Hepatocyte (in vitro differentiated cells): ENCODE measurements around the gene ENDOD1. TPM values are rescaled to one million over a fixed set of nuclear protein-coding genes. Genes with fewer than 3 reads are reported as not detected.

Source experiments
- DNase-seq: peaks from one replicate; pipeline ENCODE4 v3.0.0-alpha.2; 2016; ENCODE audit warnings: low spot score
- H2AFZ ChIP-seq: fragments of 200-600 bp; sonication (generic); 2 replicates; pipeline ENCODE4 v1.6.0; 2016; ENCODE audit warnings: antibody characterized with exemption, mild to moderate bottlenecking
- H3K27ac ChIP-seq: fragments of 200-600 bp; sonication (generic); 2 replicates; pipeline ENCODE4 v1.5.1; 2016; ENCODE audit warnings: mild to moderate bottlenecking
- H3K27me3 ChIP-seq: fragments of 200-600 bp; sonication (generic); 2 replicates; pipeline ENCODE4 v1.6.1; 2016
- H3K36me3 ChIP-seq: fragments of 200-600 bp; sonication (generic); replicated peaks from 2 replicates; pipeline ENCODE4 v1.5.1; 2016; ENCODE audit warnings: low read depth; ENCODE audit not compliant: insufficient read depth
- H3K4me1 ChIP-seq: fragments of 200-600 bp; sonication (generic); 2 replicates; pipeline ENCODE4 v1.5.1; 2016; ENCODE audit warnings: mild to moderate bottlenecking, moderate library complexity; ENCODE audit not compliant: insufficient read depth
- H3K4me2 ChIP-seq: fragments of 200-600 bp; sonication (generic); 2 replicates; pipeline ENCODE4 v1.6.0; 2016
- H3K4me3 ChIP-seq: fragments of 200-600 bp; sonication (generic); 2 replicates; pipeline ENCODE4 v1.5.1; 2016; ENCODE audit warnings: mild to moderate bottlenecking
- H3K79me2 ChIP-seq: fragments of 200-600 bp; sonication (generic); 2 replicates; pipeline ENCODE4 v1.6.0; 2017; ENCODE audit warnings: mild to moderate bottlenecking
- H3K9me2 ChIP-seq: fragments of 200-600 bp; sonication (generic); replicated peaks from 2 replicates; pipeline ENCODE4 v1.6.0; 2017; ENCODE audit warnings: mild to moderate bottlenecking; ENCODE audit not compliant: insufficient read depth
- H3K9me3 ChIP-seq: fragments of 200-600 bp; sonication (generic); 2 replicates; pipeline ENCODE4 v1.5.1; 2016; ENCODE audit warnings: low read depth, mild to moderate bottlenecking
- H4K20me1 ChIP-seq: fragments of 200-600 bp; sonication (generic); 2 replicates; pipeline ENCODE4 v1.6.0; 2016; ENCODE audit warnings: mild to moderate bottlenecking; ENCODE audit not compliant: insufficient read depth, poor library complexity, severe bottlenecking
- EZH2 ChIP-seq: fragments of 200-600 bp; sonication (generic); IDR thresholded peaks from 2 replicates; pipeline ENCODE4 v1.6.1; 2016; ENCODE audit warnings: antibody characterized with exemption, mild to moderate bottlenecking, borderline replicate concordance
- EZH2phosphoT487 ChIP-seq: fragments of 200-600 bp; sonication (generic); IDR thresholded peaks from one replicate; pipeline ENCODE4 v1.6.1; 2018; ENCODE audit warnings: antibody characterized with exemption, mild to moderate bottlenecking, low read depth, moderate library complexity; ENCODE audit not compliant: unreplicated experiment, severe bottlenecking
- WGBS: methylation state at CpG from one replicate; pipeline ENCODE4 v1.1.6; 2016; ENCODE audit warnings: low lambda C conversion rate; ENCODE audit errors: missing lambda C conversion rate; 5-methylcytosine and 5-hydroxymethylcytosine counted together
- polyA plus RNA-seq: library from polyadenylated mRNA; unstranded; fragments of >200 nt; fragmentation: Nextera tagmentation; extraction: Ambion mirVana; gene quantifications from 2 replicates; pipeline ENCODE4 v1.2.1, GENCODE V29; 2016
- total RNA-seq: library from RNA; depleted of rRNA; stranded (reverse); fragments of >200 nt; gene quantifications from 2 replicates; pipeline ENCODE4 v1.2.3, GENCODE V29; 2014
- TF ChIP-seq, protein P1 (sequence below): fragments of 200-600 bp; sonication (generic); IDR thresholded peaks from 2 replicates; pipeline ENCODE4 v1.5.1; 2016; ENCODE audit warnings: antibody characterized with exemption, mild to moderate bottlenecking; ENCODE audit not compliant: poor library complexity

The ENDOD1 gene
- total and polyA plus RNA-seq, 2 experiments from 2014 or later = 10.4 to 26.6 TPM

DNA sequence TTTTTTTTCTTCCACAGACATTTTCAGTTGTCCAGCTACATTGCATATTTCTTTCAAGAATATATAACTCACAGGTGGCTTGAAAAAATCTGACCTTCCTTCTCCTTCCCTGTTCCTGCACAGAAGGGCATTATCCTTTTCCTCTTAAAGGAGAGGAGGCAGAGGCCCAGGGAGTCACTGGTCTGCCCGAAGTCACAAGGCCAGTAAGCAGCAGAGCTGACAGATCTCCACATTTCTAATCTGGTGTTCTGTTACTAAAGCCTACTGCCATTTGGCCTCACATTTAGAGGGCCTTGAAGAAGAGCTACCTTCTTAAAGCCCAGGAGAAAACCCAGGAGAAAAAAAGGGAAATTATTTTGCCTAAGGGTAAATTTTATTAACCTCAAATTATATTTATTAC lies 12.3 kb downstream of the ENDOD1 start:
- H4K20me1 ChIP-seq = no peaks in the 10 kb centered on the region
- no peak overlapping the region for H3K4me3 ChIP-seq
- no peaks in the 10 kb centered on the region for H3K27me3 ChIP-seq
- 65% methylated on average over 1 of the region's 1 CpG for WGBS
- no peak for DNase-seq
- no peaks in the 10 kb centered on the region for H3K4me1 ChIP-seq
- no peak overlapping the region for H2AFZ ChIP-seq
- H3K9me3 ChIP-seq = no peaks in the 10 kb centered on the region
- H3K27ac ChIP-seq = no peak overlapping the region
- TF ChIP-seq EZH2phosphoT487 (no peak), EZH2 (no peak)
- TF ChIP-seq, protein P1, sequence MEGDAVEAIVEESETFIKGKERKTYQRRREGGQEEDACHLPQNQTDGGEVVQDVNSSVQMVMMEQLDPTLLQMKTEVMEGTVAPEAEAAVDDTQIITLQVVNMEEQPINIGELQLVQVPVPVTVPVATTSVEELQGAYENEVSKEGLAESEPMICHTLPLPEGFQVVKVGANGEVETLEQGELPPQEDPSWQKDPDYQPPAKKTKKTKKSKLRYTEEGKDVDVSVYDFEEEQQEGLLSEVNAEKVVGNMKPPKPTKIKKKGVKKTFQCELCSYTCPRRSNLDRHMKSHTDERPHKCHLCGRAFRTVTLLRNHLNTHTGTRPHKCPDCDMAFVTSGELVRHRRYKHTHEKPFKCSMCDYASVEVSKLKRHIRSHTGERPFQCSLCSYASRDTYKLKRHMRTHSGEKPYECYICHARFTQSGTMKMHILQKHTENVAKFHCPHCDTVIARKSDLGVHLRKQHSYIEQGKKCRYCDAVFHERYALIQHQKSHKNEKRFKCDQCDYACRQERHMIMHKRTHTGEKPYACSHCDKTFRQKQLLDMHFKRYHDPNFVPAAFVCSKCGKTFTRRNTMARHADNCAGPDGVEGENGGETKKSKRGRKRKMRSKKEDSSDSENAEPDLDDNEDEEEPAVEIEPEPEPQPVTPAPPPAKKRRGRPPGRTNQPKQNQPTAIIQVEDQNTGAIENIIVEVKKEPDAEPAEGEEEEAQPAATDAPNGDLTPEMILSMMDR = no peak
- no peak overlapping the region for H3K4me2 ChIP-seq
- no peaks in the 10 kb centered on the region for H3K36me3 ChIP-seq
- H3K9me2 ChIP-seq = no peaks in the 10 kb centered on the region
- H3K79me2 ChIP-seq = peaks cover 12% of the 10 kb centered on the region

DNA sequence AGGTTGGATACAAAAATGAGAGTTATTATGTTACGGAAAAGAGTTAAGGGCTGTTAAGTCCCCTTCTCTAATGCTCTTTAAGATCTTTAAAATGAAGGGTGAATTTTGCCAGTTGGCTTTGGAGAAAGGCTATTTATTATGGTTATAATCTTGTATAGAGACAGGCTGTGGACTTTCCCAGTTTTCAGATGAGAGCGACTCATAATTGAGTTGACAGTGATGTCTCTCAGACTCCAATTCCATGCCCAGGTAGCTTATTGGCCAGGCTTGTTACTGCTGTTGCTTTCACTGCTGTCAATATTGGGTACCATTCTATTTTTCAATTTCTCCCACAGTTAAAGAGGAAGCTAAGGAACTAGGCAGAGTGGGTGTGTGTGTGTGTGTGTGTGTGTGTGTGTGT lies 13.1 kb downstream of the ENDOD1 start:
- 93% methylated on average over 2 of the region's 2 CpGs for WGBS
- Histone ChIP-seq H3K4me1 (peaks cover 3% of the 10 kb centered on the region), H3K9me2 (no peaks in the 10 kb centered on the region), H3K27me3 (no peaks in the 10 kb centered on the region), H3K4me3 (no peak overlapping the region), H4K20me1 (no peaks in the 10 kb centered on the region), H2AFZ (no peak overlapping the region), H3K79me2 (peaks cover 9% of the 10 kb centered on the region), H3K9me3 (no peaks in the 10 kb centered on the region), H3K4me2 (no peak overlapping the region), H3K36me3 (no peaks in the 10 kb centered on the region), H3K27ac (no peak overlapping the region)
- DNase-seq = no peak
- TF ChIP-seq, protein P1 = no peak
- TF ChIP-seq EZH2 (no peak), EZH2phosphoT487 (no peak)

DNA sequence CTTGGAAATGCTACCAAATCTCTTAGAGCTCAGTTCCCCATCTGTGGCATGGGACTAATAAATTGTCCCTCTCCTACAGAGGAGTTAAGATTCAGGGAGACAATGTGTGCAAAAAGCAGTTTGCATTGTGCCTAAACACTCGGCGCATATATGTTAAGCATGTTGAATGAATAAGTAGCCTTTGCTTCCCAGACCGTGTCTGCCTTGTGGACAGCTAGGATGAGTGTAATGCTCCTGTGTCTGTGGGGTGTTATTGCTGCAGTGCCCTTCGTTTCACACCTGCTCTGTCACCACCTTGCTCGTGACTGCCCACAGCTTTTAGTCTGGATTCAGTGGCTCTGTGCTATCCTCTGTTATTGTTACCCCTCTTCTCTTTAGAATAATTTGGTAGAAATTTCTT lies 14.1 kb downstream of the ENDOD1 start:
- H2AFZ ChIP-seq = no peak overlapping the region
- no peaks in the 10 kb centered on the region for H3K79me2 ChIP-seq
- no peaks in the 10 kb centered on the region for H3K9me3 ChIP-seq
- no peaks in the 10 kb centered on the region for H3K27me3 ChIP-seq
- no peak overlapping the region for H3K4me2 ChIP-seq
- H4K20me1 ChIP-seq = no peaks in the 10 kb centered on the region
- no peak for DNase-seq
- H3K4me3 ChIP-seq = no peak overlapping the region
- no peak overlapping the region for H3K27ac ChIP-seq
- H3K4me1 ChIP-seq = peaks cover 11% of the 10 kb centered on the region
- H3K36me3 ChIP-seq = no peaks in the 10 kb centered on the region
- 91% methylated on average over 5 of the region's 5 CpGs for WGBS
- TF ChIP-seq, protein P1 = no peak
- TF ChIP-seq EZH2phosphoT487 (no peak), EZH2 (no peak)
- no peaks in the 10 kb centered on the region for H3K9me2 ChIP-seq

DNA sequence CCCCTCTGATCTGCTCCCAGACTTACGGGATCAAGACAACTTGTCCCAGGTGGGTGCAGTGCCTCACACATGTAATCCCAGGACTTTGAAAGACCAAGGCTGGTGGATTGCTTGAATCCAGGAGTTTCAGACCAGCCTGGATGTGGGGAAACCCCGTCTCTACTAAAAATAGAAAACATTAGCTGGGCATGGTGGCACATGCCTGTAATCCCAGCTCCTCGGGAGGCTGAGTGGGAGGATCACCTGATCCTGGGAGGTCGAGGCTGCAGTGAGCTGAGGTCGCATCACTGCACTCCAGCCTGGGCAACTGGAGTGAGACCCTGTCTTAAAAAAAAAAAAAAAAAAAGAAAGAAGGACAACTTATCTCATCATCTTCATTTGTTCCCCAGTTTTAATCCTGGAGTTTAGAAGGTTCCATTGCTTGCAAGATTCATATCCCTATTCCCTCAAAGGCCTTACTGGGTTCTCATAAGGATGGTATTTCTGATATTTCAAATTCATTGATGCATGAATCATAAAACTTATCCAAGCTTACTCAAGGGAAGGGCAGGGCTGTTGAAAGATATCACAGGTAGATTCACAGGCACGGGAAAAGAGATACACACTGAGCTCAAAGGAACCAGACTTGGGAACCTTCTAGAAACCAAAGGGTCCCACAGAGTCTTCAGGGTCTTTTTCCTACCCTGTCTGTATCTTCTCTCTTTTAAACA lies 14.6 kb downstream of the ENDOD1 start:
- Histone ChIP-seq H4K20me1 (no peaks in the 10 kb centered on the region), H3K4me2 (no peak overlapping the region), H3K4me3 (no peak overlapping the region), H3K4me1 (peaks cover 14% of the 10 kb centered on the region), H3K79me2 (no peaks in the 10 kb centered on the region), H3K9me2 (no peaks in the 10 kb centered on the region), H3K27ac (no peak overlapping the region), H3K36me3 (no peaks in the 10 kb centered on the region), H3K9me3 (no peaks in the 10 kb centered on the region), H2AFZ (no peak overlapping the region), H3K27me3 (no peaks in the 10 kb centered on the region)
- TF ChIP-seq EZH2phosphoT487 (no peak), EZH2 (no peak)
- TF ChIP-seq, protein P1 = no peak
- 85% methylated on average over 6 of the region's 6 CpGs for WGBS
- no peak for DNase-seq
